GM18505 (cell line): ENCODE results near the gene DNAH17.

Experiments
- ATAC-seq: cut with Tn5 transposase; IDR thresholded peaks from one replicate; pipeline ENCODE4 v1.9.1; 2021; ENCODE audit not compliant: unreplicated experiment
- POLR2A ChIP-seq: IDR thresholded peaks from 4 replicates; pipeline ENCODE4 v1.6.1; 2011; ENCODE audit warnings: borderline replicate concordance; ENCODE audit not compliant: insufficient read depth, insufficient read length; ENCODE audit errors: extremely low read depth

Gene DNAH17, protein sequence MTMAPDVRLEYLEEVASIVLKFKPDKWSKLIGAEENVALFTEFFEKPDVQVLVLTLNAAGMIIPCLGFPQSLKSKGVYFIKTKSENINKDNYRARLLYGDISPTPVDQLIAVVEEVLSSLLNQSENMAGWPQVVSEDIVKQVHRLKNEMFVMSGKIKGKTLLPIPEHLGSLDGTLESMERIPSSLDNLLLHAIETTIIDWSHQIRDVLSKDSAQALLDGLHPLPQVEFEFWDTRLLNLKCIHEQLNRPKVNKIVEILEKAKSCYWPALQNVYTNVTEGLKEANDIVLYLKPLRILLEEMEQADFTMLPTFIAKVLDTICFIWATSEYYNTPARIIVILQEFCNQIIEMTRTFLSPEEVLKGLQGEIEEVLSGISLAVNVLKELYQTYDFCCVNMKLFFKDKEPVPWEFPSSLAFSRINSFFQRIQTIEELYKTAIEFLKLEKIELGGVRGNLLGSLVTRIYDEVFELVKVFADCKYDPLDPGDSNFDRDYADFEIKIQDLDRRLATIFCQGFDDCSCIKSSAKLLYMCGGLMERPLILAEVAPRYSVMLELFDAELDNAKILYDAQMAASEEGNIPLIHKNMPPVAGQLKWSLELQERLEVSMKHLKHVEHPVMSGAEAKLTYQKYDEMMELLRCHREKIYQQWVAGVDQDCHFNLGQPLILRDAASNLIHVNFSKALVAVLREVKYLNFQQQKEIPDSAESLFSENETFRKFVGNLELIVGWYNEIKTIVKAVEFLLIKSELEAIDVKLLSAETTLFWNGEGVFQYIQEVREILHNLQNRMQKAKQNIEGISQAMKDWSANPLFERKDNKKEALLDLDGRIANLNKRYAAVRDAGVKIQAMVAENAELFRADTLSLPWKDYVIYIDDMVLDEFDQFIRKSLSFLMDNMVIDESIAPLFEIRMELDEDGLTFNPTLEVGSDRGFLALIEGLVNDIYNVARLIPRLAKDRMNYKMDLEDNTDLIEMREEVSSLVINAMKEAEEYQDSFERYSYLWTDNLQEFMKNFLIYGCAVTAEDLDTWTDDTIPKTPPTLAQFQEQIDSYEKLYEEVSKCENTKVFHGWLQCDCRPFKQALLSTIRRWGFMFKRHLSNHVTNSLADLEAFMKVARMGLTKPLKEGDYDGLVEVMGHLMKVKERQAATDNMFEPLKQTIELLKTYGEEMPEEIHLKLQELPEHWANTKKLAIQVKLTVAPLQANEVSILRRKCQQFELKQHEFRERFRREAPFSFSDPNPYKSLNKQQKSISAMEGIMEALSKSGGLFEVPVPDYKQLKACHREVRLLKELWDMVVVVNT (N-terminal part only)

DNA sequence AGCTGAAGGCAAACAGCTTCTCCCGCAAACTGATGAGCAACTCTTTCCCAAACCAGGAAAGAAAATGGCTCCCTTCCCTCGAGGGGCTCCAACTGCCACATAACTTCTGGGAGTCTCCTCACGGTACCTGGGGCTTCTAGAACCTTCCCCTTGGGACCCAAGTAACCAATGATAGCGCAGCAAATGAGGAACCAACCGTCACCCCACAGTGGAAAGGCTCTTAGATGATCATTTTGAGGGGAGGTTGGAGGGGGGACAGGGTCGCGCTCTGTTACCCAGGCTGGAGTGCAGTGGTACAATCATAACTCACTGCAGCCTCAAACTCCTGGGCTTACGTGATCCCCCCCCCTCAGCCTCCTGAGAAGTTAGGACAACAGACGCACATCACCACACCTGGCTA is at the start of gene DNAH17:
DNAH17 (minus strand) TSS at position 101 of the 400 bp plus-strand sequence. CDS start 2,339 bp downstream, outside the sequence.
- no peak for ATAC-seq
- TF ChIP-seq POLR2A: no peak

DNA sequence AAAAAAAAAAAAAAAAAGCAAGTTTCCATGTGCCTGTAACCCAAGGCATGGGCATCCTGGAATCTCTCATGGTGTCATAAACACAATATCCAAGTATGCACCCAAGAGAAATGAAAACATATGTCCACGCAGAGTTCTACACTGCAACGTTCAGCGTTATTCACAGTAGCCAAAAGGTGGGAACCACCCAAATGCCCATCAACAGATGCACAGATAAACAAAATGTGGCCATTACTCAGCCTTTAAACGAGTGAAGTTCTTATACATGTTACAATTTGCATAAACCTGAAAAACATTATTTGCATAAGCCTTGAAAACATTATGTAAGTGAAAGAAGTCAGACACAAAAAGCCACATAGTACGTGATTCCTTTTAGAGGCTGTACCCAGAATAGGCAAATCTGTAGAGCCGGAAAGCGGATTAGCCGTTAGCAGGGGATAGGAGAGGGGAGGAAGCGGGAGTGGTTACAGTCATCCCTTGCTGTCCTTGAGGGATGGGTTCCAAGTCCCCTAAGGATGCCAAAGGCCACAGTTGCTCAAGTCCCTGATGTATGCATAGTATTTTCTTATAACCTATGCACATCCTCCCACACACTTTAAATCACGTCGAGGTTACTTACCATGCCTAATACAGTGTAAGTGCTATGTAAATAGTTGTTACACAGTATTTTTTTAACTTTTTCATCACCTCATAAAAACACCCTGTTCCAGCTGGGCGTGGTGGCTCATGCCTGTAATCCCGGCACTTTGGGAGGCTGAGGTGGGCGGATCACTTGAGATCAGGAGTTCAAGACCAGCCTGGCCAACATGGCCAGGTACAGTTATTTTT is 47.3 kb upstream of the DNAH17 start:
- no peak for TF ChIP-seq POLR2A
- ATAC-seq: no peak

DNA sequence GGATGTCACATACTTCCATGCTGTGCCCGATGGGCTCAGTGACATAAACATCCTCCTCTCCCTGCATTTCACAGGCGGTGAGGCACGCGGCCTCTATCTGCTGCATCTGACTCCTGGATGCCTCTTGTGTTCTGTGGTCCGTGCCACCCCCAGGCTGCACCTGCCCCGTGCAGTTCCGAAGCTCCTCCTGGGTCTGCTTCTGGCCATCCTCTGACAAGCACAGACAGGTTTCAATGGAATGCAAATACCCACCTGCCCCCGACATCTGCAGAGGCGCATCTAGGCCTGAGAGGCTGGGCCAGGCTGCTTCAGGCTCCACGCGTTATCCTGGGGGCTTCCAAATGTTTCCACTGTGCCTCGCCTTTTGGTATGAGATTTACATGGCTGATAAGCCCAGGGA is 46.3 kb upstream of the DNAH17 start:
- no peak for ATAC-seq
- TF ChIP-seq POLR2A: no peak

DNA sequence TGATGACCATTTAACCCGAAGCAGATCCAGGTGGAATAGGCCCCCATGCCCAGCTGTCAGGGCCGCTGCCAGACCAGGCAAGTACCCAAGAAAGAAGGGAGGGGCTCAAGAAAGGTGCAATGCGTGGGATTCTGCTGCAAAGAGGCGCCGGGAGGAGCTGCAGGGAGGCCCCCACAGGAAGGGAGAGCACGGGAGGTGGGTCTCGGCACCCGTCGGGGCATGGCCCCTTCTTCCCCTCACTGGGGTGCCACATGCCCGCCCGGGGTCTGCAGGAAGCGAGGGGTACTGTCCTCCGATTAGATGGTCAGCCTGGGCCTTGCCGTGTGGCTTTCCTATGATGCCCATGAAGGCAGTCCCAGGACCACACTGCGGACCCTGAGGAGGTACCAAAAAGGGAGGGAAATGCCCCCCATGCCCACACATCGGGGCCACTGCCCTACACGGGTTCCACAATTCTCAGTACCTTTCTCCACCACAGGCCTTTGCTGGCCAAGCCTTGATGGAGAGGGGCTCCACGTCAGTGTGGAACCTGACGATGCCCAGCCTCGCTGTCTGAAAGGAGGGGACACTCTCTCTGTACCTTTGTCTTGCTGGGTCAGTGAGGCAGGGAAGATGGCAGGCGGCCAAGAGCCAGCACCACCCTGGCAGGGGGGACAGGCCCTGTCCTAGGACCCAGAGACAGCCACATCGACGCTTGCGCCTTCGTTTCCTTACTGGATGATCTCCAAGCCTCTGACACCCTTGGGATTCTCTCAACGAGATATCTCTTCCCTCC is 45.5 kb upstream of the DNAH17 start:
- TF ChIP-seq POLR2A: no peak
- no peak for ATAC-seq

DNA sequence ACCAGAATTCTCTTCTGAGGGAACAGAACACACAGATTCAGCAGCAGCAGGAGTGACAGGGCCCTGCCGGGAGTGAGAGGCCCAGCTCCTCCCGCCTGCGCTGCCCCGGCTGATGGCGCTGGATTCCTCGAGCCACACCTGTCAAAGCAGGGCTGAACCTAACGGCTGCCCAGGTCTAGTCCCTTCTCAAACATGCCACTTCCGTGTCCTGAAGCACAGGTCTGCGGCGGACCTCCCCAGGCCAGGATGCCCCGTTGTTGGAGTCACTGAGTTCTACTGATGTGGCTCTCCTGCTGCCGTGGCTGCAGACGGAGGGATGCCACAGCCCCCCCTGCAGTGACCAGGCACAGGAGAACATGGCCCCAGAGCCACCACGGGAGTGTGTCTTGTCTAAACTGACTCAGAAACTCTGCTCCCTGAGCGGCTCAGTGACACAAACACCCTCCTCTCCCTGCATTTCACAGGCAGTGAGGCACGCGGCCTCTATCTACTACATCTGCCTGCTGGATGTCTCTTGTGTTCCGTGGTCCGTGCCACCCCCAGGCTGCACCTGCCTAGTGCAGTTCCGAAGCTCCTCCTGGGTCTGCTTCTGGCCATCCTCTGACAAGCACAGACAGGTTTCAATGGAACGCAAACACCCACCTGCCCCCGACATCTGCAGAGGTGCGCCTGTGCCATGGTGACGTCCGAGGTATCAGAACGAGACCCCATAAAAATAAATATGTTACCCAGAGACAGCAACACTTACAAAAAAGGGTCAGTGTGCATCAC is 44.7 kb upstream of the DNAH17 start:
- TF ChIP-seq POLR2A: no peak

DNA sequence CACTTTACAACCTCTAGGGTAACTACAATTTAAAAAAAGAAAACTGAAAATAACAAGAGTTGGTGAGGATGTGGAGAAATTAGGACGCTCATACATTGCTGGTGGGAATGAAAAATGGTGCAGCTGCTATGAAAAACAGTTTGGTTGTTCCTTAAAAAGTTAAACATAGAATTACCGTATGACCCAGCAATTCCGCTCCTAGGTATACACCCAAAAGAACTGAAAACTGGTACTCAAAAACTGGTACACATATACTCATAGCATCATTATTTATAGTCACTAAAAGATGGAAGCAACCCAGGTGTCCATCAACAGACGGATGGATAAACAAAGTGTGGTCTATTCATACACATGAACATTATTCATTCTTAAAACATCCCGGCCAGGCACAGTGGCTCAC is 42.9 kb upstream of the DNAH17 start:
- ATAC-seq: no peak
- TF ChIP-seq POLR2A: no peak

More for the DNA sequence above, 44.7 kb upstream of the DNAH17 start:
- no peak for ATAC-seq

DNA sequence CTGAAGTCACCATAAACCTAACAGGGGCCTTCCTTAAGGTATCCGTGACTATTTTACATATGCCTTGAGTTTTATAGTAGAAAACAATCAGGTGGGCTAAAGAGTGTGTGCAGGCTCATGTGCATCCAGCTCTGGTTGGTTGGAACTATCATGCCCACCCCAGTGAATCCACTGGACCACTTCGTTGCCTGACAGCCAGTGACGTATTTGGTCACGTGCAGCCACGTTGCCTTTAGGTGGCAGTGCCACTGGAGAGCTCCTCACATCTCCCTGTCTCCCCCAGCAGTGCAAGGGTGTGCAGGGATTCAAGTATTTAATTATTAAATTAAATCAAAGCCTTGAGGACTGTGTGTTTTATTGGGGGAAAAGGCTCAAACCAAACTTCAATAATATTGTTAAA is 42.1 kb upstream of the DNAH17 start:
- no peak for TF ChIP-seq POLR2A

DNA sequence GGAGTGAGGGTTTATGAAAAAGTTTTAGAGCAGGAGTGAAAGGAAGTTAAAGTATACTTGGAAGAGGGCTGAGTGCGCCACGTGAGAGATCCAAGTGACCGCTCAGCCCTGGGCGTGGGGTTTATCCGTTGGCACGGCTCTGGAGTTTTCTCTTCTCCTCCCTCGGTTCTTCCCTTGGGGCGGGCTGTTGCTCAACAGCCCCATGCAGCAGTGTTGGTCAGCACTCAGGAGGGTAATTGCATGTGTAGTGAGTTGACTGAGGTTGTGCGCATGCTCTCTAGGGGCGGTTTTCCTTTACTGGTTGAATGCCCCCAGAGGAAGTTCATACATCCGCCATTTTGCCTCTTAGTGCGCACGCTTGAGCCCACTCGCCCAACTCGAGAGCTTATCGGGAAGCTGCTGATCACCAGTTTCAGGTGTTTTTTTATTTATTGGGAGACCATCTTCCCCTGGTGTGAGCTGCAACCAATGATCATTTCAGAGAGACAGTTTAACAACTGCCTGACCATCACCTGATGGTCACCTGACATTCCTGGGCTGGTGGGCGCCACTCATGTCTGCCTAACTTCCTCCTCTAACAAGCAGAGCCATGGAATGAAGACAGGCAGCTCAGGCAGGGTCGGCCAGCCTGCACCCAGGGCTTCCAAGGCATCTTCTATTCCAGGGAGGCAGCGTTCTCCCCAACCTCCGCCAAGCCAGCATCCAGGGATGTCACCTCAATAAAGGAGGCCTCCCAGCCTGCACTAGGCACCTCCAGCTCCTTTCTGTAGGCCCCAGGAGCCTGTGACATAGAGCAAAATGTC is 41.3 kb upstream of the DNAH17 start:
- TF ChIP-seq POLR2A: no peak
- no peak for ATAC-seq

More for the DNA sequence above, 42.1 kb upstream of the DNAH17 start:
- no peak for ATAC-seq

DNA sequence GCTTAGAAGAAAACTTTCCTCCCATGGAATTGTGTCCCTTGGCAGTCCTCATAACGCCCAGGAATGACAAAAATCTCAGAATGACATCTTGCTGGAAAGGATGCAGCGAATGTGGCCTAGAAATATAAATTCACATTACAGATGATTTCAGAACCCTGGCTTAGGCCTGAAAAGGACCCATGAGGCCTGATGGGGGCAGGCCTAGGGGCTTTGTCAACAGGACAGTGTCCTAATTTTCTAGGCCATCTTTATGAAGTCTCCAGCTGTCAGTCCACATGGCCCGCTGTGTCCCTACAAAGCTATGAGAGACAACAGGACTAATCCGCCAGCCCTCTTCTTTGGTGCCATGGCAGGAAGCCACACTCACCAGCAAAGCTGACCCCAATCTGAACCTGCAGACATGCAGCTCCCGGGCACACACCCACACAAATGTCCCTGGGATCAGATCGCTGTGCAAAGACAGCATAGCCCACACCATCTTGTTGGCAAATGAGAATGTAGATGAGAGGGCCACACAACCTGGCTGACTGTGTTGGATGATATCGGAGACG is 40.4 kb upstream of the DNAH17 start:
- no peak for TF ChIP-seq POLR2A
- no peak for ATAC-seq

DNA sequence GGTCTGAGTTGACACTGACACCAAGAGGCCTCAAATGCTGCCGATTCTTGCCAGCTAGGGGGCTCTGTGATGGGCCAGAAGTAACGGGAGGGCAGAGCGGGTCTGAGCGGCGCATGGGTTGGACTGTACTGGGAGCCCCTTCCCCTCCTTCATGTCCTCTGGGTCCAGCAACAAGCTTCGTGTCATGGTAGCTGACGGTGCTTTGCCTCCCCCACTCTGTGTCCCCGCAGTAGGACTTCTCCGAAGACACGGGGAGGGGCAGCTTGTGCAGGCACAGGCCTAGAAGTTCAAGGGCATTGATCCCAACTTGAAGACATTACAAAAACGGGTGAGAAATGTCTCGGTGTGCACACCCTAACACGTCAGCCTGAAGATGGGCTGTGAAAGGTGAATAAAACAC is 39.8 kb upstream of the DNAH17 start:
- no peak for ATAC-seq
- no peak for TF ChIP-seq POLR2A
